GM21367 (cell line): ENCODE results near the gene TMA7.

Experiments
- ATAC-seq: cut with Tn5 transposase; IDR thresholded peaks from one replicate; pipeline ENCODE4 v1.9.1; 2021; ENCODE audit not compliant: unreplicated experiment

Gene TMA7

GRCh38 chr3:48408823-48409281, 31.2 kb upstream of the TMA7 start:
- ATAC-seq, result no peak

GRCh38 chr3:48409291-48410201, 30.5 kb upstream of the TMA7 start:
- ATAC-seq, result no peak

GRCh38 chr3:48410205-48411040, 29.6 kb upstream of the TMA7 start:
- no peak for ATAC-seq

- ATAC-seq, result no peak
Observed at GRCh38 chr3:48411041-48411588, 28.9 kb upstream of the TMA7 start.

GRCh38 chr3:48411606-48412374, 28.3 kb upstream of the TMA7 start:
- ATAC-seq, result no peak

- ATAC-seq, result no peak
Observed at GRCh38 chr3:48412375-48413001, 27.6 kb upstream of the TMA7 start.

GRCh38 chr3:48413086-48413485, 27.0 kb upstream of the TMA7 start:
- ATAC-seq, result no peak

- no peak for ATAC-seq
Observed at GRCh38 chr3:48413611-48414010, 26.4 kb upstream of the TMA7 start.

- ATAC-seq, result no peak
Observed at GRCh38 chr3:48414376-48415250, 25.4 kb upstream of the TMA7 start.

- ATAC-seq, result no peak
Observed at GRCh38 chr3:48415251-48415953, 24.7 kb upstream of the TMA7 start.

- ATAC-seq, result no peak
Observed at GRCh38 chr3:48416091-48416505, 24.0 kb upstream of the TMA7 start.

GRCh38 chr3:48416546-48416945, 23.5 kb upstream of the TMA7 start:
- no peak for ATAC-seq

- ATAC-seq, result no peak
Observed at GRCh38 chr3:48417529-48418108, 22.4 kb upstream of the TMA7 start.

- ATAC-seq, result no peak
Observed at GRCh38 chr3:48418140-48418539, 21.9 kb upstream of the TMA7 start.

- ATAC-seq, result no peak
Observed at GRCh38 chr3:48418651-48419050, 21.4 kb upstream of the TMA7 start.

- ATAC-seq, result no peak
Observed at GRCh38 chr3:48419149-48419548, 20.9 kb upstream of the TMA7 start.

- ATAC-seq, result no peak
Observed at GRCh38 chr3:48419597-48419996, 20.5 kb upstream of the TMA7 start.

- ATAC-seq, result no peak
Observed at GRCh38 chr3:48420561-48420960, 19.5 kb upstream of the TMA7 start.
